NCI-H510A (cell line): Measurements from ENCODE around the gene GNG3.
"Not testable (repeated sequence)": the region's sequence is repeated elsewhere in the genome, so short reads cannot be mapped to it uniquely, and the experiment has no call there.

Experiments
- DNase-seq: peaks from one replicate; lab custom pipeline; 2025; lab: John Stamatoyannopoulos, UW

The GNG3 gene

GRCh38 chr11:62687508-62688396 lies 19.7 kb upstream of the GNG3 start:
- no peak for DNase-seq

GRCh38 chr11:62688491-62688890 lies 19.0 kb upstream of the GNG3 start:
- no peak for DNase-seq

- DNase-seq: no peak
Observed at GRCh38 chr11:62689421-62690183, 17.9 kb upstream of the GNG3 start, which contains the start of gene LRRN4CL. Gene LRRN4CL (minus strand): TSS chr11:62689530. CDS start chr11:62688508, 1,022 bp downstream.

GRCh38 chr11:62693624-62694023 lies 13.9 kb upstream of the GNG3 start:
- DNase-seq: not testable (repeated sequence)

- peak; percentile 42 for DNase-seq
Observed at GRCh38 chr11:62694455-62695167, 12.9 kb upstream of the GNG3 start.

- no peak for DNase-seq
Observed at GRCh38 chr11:62702246-62702645, 5.2 kb upstream of the GNG3 start.

GRCh38 chr11:62703921-62704320 lies 3.6 kb upstream of the GNG3 start:
- not testable (repeated sequence) for DNase-seq

- DNase-seq: peak; percentile 18
Observed at GRCh38 chr11:62705413-62705812, 2.1 kb upstream of the GNG3 start.

- DNase-seq: peak; percentile 85
Observed at GRCh38 chr11:62705880-62706849, 1.3 kb upstream of the GNG3 start.

- DNase-seq: no peak
Observed at GRCh38 chr11:62706850-62707247, 627 bp upstream of the GNG3 start.

- DNase-seq: no peak
Observed at GRCh38 chr11:62708392-62708791, 916 bp downstream of the GNG3 start.

GRCh38 chr11:62708793-62709192 lies 1.3 kb downstream of the GNG3 start:
- DNase-seq: no peak

- peak; percentile 97 for DNase-seq
Observed at GRCh38 chr11:62709247-62710000, 1.9 kb downstream of the GNG3 start.

- DNase-seq: no peak
Observed at GRCh38 chr11:62710001-62710345, 2.5 kb downstream of the GNG3 start.

- DNase-seq: no peak
Observed at GRCh38 chr11:62712276-62712812, 4.9 kb downstream of the GNG3 start.

- no peak for DNase-seq
Observed at GRCh38 chr11:62712861-62713260, 5.4 kb downstream of the GNG3 start.

- no peak for DNase-seq
Observed at GRCh38 chr11:62713343-62713742, 5.9 kb downstream of the GNG3 start.

- DNase-seq: no peak
Observed at GRCh38 chr11:62715150-62716130, 8.0 kb downstream of the GNG3 start.

- DNase-seq: no peak
Observed at GRCh38 chr11:62716206-62716605, 8.7 kb downstream of the GNG3 start.
